Parathyroid adenoma (tissue), 2 donors: ENCODE measurements around the gene NMNAT1.

Experiments used
- H2AFZ ChIP-seq: fragments of 300-600 bp; sonication (generic); one replicate; pipeline ENCODE4 v1.7.0; 2017; ENCODE audit warnings: antibody characterized with exemption, mild to moderate bottlenecking
- H3K27ac ChIP-seq: fragments of 300-600 bp; sonication (generic); one replicate; pipeline ENCODE4 v1.7.0; 2017
- H3K27me3 ChIP-seq: fragments of 300-600 bp; sonication (generic); one replicate; pipeline ENCODE4 v1.7.0; 2017; ENCODE audit warnings: low read length; ENCODE audit not compliant: control insufficient read depth, insufficient read depth
- H3K36me3 ChIP-seq: fragments of 300-600 bp; sonication (generic); one replicate; pipeline ENCODE4 v1.7.0; 2017; ENCODE audit warnings: low read length; ENCODE audit not compliant: control insufficient read depth, insufficient read depth
- H3K4me1 ChIP-seq: fragments of 300-600 bp; sonication (generic); one replicate; pipeline ENCODE4 v1.7.0; 2017; ENCODE audit warnings: control low read depth
- H3K4me2 ChIP-seq: fragments of 300-600 bp; sonication (generic); one replicate; pipeline ENCODE4 v1.7.0; 2017; ENCODE audit warnings: low read length
- H3K4me3 ChIP-seq: fragments of 300-600 bp; sonication (generic); one replicate; pipeline ENCODE4 v1.7.0; 2017; ENCODE audit warnings: low read depth, low read length
- H3K79me2 ChIP-seq: fragments of 300-600 bp; sonication (generic); one replicate; pipeline ENCODE4 v1.7.0; 2017; ENCODE audit warnings: control low read depth
- H3K9ac ChIP-seq: fragments of 300-600 bp; sonication (generic); one replicate; pipeline ENCODE4 v1.7.0; 2017; ENCODE audit warnings: mild to moderate bottlenecking
- H3K9me3 ChIP-seq: fragments of 300-600 bp; sonication (generic); one replicate; pipeline ENCODE4 v1.7.0; 2017; ENCODE audit warnings: low read length; ENCODE audit not compliant: control insufficient read depth
- CTCF ChIP-seq: fragments of 300-600 bp; sonication (generic); IDR thresholded peaks from one replicate; pipeline ENCODE4 v1.7.0; 2017; ENCODE audit warnings: antibody characterized with exemption, mild to moderate bottlenecking
- donor health status: primary hyperparathyroidism.

NMNAT1 gene

GRCh38 chr1:10031461-10031860, 88.2 kb downstream of the NMNAT1 start:
- Histone ChIP-seq H3K4me1 (no peaks in the 10 kb centered on the region), H3K27me3 (no peaks in the 10 kb centered on the region), H3K9me3 (no peaks in the 10 kb centered on the region), H3K4me3 (no peak overlapping the region), H3K4me2 (no peak overlapping the region), H3K36me3 (no peaks in the 10 kb centered on the region), H3K79me2 (no peaks in the 10 kb centered on the region), H2AFZ (no peak overlapping the region), H3K9ac (no peak overlapping the region), H3K27ac (no peak overlapping the region)
- no peak for TF ChIP-seq CTCF

- Histone ChIP-seq H3K4me2 (peak within 1 kb of the TSS; percentile 85), H3K79me2 (peaks cover 10% of the 10 kb centered on the region), H3K4me1 (no peaks in the 10 kb centered on the region), H3K4me3 (peak within 1 kb of the TSS; percentile 92), H3K9me3 (no peaks in the 10 kb centered on the region), H3K9ac (peak within 1 kb of the TSS; percentile 67), H3K27ac (peak within 1 kb of the TSS; percentile 91), H3K36me3 (no peaks in the 10 kb centered on the region), H2AFZ (peak within 1 kb of the TSS; percentile 94), H3K27me3 (no peaks in the 10 kb centered on the region)
- TF ChIP-seq CTCF, result peak; percentile 82
Measured at GRCh38 chr1:10032590-10033358, 89.5 kb downstream of the NMNAT1 start, which contains the start of gene UBE4B. Gene UBE4B, plus strand, starts transcription at chr1:10032958. Its CDS starts 713 bp downstream, at chr1:10033671.

- H3K27ac ChIP-seq, result peak overlapping the region; percentile 91
- H3K9ac ChIP-seq, result peak overlapping the region; percentile 67
- peak overlapping the region; percentile 94 for H2AFZ ChIP-seq
- no peaks in the 10 kb centered on the region for H3K36me3 ChIP-seq
- no peak for TF ChIP-seq CTCF
- no peaks in the 10 kb centered on the region for H3K4me1 ChIP-seq
- peak overlapping the region; percentile 85 for H3K4me2 ChIP-seq
- peak overlapping the region; percentile 92 for H3K4me3 ChIP-seq
- no peaks in the 10 kb centered on the region for H3K9me3 ChIP-seq
- H3K79me2 ChIP-seq, result peaks cover 12% of the 10 kb centered on the region
- H3K27me3 ChIP-seq, result no peaks in the 10 kb centered on the region
Measured at GRCh38 chr1:10033359-10033845, 90.1 kb downstream of the NMNAT1 start.
